ENCODE measurements around the gene KCNJ8.

The KCNJ8 gene

DNA sequence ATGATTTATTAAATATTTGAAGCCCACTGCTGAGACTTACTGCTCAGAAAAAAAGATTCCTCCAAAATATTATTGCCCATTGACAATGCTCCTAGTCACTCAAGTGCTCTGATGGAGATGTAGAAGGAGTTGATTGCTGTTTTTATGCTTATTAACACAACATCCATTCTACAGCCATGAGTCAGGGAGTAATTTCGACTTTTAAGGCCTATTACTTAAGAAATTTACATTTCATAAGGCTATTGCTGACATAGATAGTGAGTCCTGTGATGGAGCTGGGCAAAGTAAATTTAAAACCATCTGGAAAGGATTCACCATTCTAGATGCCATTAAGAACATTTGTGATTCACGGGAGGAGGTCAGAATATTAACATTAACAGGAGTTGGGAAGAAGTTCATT lies 5.2 kb downstream of the KCNJ8 start:
- no peak for TF ChIP-seq CTCF (IDR thresholded peaks at IDR 0.05; ENCODE audit: insufficient read depth, low read length, poor library complexity, severe bottlenecking)
- no peak for DNase-seq (ENCODE audit: extremely low read depth, insufficient read length)
- no peaks in the 10 kb centered on the region for H3K27me3 ChIP-seq (replicated peaks; ENCODE audit: control insufficient read depth, insufficient read depth, low read length)
- no peak overlapping the region for H3K4me3 ChIP-seq (replicated peaks; ENCODE audit: low read depth, low read length)
- no peaks in the 10 kb centered on the region for H3K36me3 ChIP-seq (ENCODE audit: control insufficient read depth, insufficient read depth, low read length)

DNA sequence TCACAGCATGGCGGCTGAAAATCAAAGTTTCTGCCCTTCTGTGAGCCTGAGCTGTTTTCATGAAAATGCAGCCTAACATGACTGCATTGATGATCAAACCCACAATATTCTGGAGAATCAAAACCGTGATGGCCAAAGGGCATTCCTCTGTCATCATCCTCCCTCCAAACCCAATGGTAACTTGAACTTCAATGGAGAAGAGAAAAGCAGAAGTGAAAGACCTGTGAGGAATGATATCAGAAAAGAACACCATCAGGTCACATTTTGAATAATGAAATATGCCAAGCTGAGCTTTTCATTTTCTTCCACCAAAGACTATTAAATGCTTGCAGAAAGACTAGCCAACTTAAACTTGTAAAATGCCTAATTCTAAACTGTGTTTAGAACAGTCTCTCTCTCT lies 8.1 kb downstream of the KCNJ8 start:
- TF ChIP-seq CTCF (IDR thresholded peaks at IDR 0.05; ENCODE audit: insufficient read depth, low read length, poor library complexity, severe bottlenecking), result no peak
- DNase-seq (ENCODE audit: extremely low read depth, insufficient read length), result no peak
- Histone ChIP-seq H3K36me3 (ENCODE audit: control insufficient read depth, insufficient read depth, low read length) (no peaks in the 10 kb centered on the region), H3K27me3 (replicated peaks; ENCODE audit: control insufficient read depth, insufficient read depth, low read length) (no peaks in the 10 kb centered on the region), H3K4me3 (replicated peaks; ENCODE audit: low read depth, low read length) (no peak overlapping the region)

DNA sequence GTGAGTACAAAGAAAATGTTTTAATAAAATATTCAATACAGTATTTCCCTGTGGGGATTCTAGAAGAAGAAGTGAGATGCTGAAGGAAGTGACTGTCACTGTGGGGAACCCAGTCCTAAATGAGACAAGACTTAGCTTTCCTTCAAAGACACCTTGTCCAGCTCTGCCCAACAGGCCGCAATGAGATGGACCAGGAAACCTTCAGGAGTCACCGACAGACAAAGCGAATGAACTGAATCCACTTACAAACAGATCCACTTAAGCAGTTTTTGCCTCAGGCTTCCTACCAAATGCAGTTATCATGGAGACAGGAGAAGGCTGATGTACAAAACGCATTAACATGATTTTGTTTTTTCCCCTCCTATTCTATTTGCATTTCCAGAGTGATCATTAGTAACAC lies 9.6 kb downstream of the KCNJ8 start:
- no peaks in the 10 kb centered on the region for H3K27me3 ChIP-seq (replicated peaks; ENCODE audit: control insufficient read depth, insufficient read depth, low read length)
- no peak for TF ChIP-seq CTCF (IDR thresholded peaks at IDR 0.05; ENCODE audit: insufficient read depth, low read length, poor library complexity, severe bottlenecking)
- no peak overlapping the region for H3K4me3 ChIP-seq (replicated peaks; ENCODE audit: low read depth, low read length)
- H3K36me3 ChIP-seq (ENCODE audit: control insufficient read depth, insufficient read depth, low read length), result no peaks in the 10 kb centered on the region
- no peak for DNase-seq (ENCODE audit: extremely low read depth, insufficient read length)

GRCh38 chr12:21764065-21764464 lies 10.4 kb downstream of the KCNJ8 start:
- Histone ChIP-seq H3K27me3 (replicated peaks; ENCODE audit: control insufficient read depth, insufficient read depth, low read length) (no peaks in the 10 kb centered on the region), H3K4me3 (replicated peaks; ENCODE audit: low read depth, low read length) (no peak overlapping the region), H3K36me3 (ENCODE audit: control insufficient read depth, insufficient read depth, low read length) (no peaks in the 10 kb centered on the region)
- no peak for DNase-seq (ENCODE audit: extremely low read depth, insufficient read length)
- no peak for TF ChIP-seq CTCF (IDR thresholded peaks at IDR 0.05; ENCODE audit: insufficient read depth, low read length, poor library complexity, severe bottlenecking)

GRCh38 chr12:21763531-21763930 lies 11.0 kb downstream of the KCNJ8 start:
- TF ChIP-seq CTCF (IDR thresholded peaks at IDR 0.05; ENCODE audit: insufficient read depth, low read length, poor library complexity, severe bottlenecking), result no peak

GRCh38 chr12:21759737-21760136 lies 14.8 kb downstream of the KCNJ8 start:
- no peak for TF ChIP-seq CTCF (IDR thresholded peaks at IDR 0.05; ENCODE audit: insufficient read depth, low read length, poor library complexity, severe bottlenecking)
- H3K36me3 ChIP-seq (ENCODE audit: control insufficient read depth, insufficient read depth, low read length), result no peaks in the 10 kb centered on the region
- H3K27me3 ChIP-seq (replicated peaks; ENCODE audit: control insufficient read depth, insufficient read depth, low read length), result no peaks in the 10 kb centered on the region
- no peak overlapping the region for H3K4me3 ChIP-seq (replicated peaks; ENCODE audit: low read depth, low read length)
- no peak for DNase-seq (ENCODE audit: extremely low read depth, insufficient read length)

More at GRCh38 chr12:21763531-21763930, 11.0 kb downstream of the KCNJ8 start:
- no peaks in the 10 kb centered on the region for H3K36me3 ChIP-seq (ENCODE audit: control insufficient read depth, insufficient read depth, low read length)
- no peak for DNase-seq (ENCODE audit: extremely low read depth, insufficient read length)
- H3K27me3 ChIP-seq (replicated peaks; ENCODE audit: control insufficient read depth, insufficient read depth, low read length), result no peaks in the 10 kb centered on the region
- H3K4me3 ChIP-seq (replicated peaks; ENCODE audit: low read depth, low read length), result no peak overlapping the region
